Psoas muscle (tissue), 8 donors: ENCODE results near the gene TSPYL6. TPM values are rescaled to one million over a fixed set of nuclear protein-coding genes. Genes with fewer than 3 reads are reported as not detected.
A peak's percentile ranks its signal among the peaks of the same experiment; 100 is the strongest.

Source experiments
- ATAC-seq, 4 donors: fragments of 200-7000 bp; cut with Tn5 transposase; one replicate each; pipeline ENCODE4 v1.9.1; 2020; ENCODE audit warnings: moderate library complexity in 3 of 4, mild to moderate bottlenecking in 2 of 4
- DNase-seq, 2 donors: peaks; one replicate each; pipeline ENCODE4 v3.0.0-alpha.2; 2020
- H3K27ac ChIP-seq: fragments of 200-600 bp; one replicate; pipeline ENCODE4 v1.8.0; 2022
- H3K27me3 ChIP-seq, 3 donors: fragments of 200-600 bp in 1 of 3; one replicate each; pipeline versions ENCODE4 v1.6.1 to v1.8.0; 2013 to 2022; ENCODE audit warnings: low read length in 2 of 3, mild to moderate bottlenecking in 2 of 3, moderate library complexity in 1 of 3; ENCODE audit not compliant: insufficient read depth in 3 of 3
- H3K36me3 ChIP-seq, 2 donors: fragments of 200-600 bp in 1 of 2; one replicate each; pipeline versions ENCODE4 v1.6.1 to v1.8.0; 2013 to 2022; ENCODE audit warnings: low read depth in 1 of 2, mild to moderate bottlenecking in 1 of 2, moderate library complexity in 1 of 2; ENCODE audit not compliant: insufficient read depth in 1 of 2
- H3K4me1 ChIP-seq: fragments of 200-600 bp; one replicate; pipeline ENCODE4 v1.8.0; 2022
- H3K4me3 ChIP-seq: fragments of 200-600 bp; one replicate; pipeline ENCODE4 v1.8.0; 2022; ENCODE audit warnings: mild to moderate bottlenecking
- H3K9me3 ChIP-seq: fragments of 200-600 bp; one replicate; pipeline ENCODE4 v1.8.0; 2022
- CTCF ChIP-seq: fragments of 200-600 bp; IDR thresholded peaks from one replicate; pipeline ENCODE4 v1.8.0; 2022; ENCODE audit warnings: antibody characterized with exemption
- WGBS, 3 donors: extraction: QIAGEN DNeasy Blood & Tissue Kit; methylation state at CpG; one replicate each; pipeline versions ENCODE4 v1.1.6 to v1.1.7; 2013; 5-methylcytosine and 5-hydroxymethylcytosine counted together
- intact Hi-C, 2 donors: fragments of 100-400 bp; cut with DNase I; formaldehyde crosslinking; loops; one replicate each; pipeline versions ENCODE4 v1.11.0 to v1.14.2; 2022
- polyA plus RNA-seq, 3 donors: library from polyadenylated mRNA; stranded (reverse); fragments of 200-250 nt; gene quantifications; one replicate each; pipeline ENCODE4 v1.2.3, GENCODE V29; 2013
- total RNA-seq, 4 donors: library from RNA; stranded (reverse); fragmentation: NEBNext Ultra II Directional in 2 of 4; extraction: Animal tissue kit (Norgen Biotek cat#: 25700) in 2 of 4; gene quantifications; one replicate each; pipeline versions ENCODE4 v1.2.1 to v1.2.4, GENCODE V29; 2021 to 2023
- donor health status: healthy with polysubstance abuse.
- donor health status: DM: no; HTN: no; CAD: no; lungs with moderate emphysema.
- donor health status: Bipolar disorder and iron deficiency.
- donor health status: healthy.
- donor health status: DM: yes; HTN: yes; CAD: no.
- donor health status: DM: no; HTN: no; CAD: no.
- donor health status: DM: no; HTN: no; CAD: no.
- donor health status: DM: yes; HTN: yes; CAD: no.

The TSPYL6 gene
- total and polyA plus RNA-seq, 7 donors: 0.05 TPM; not detected in 6

GRCh38 chr2:54290356-54291025, 34.5 kb upstream of the TSPYL6 start:
- TF ChIP-seq CTCF: no peak
- ATAC-seq: no peak
- no peak overlapping the region for H3K27ac ChIP-seq
- no peaks in the 10 kb centered on the region for H3K27me3 ChIP-seq
- H3K4me1 ChIP-seq: peaks cover 4% of the 10 kb centered on the region
- WGBS, 3 donors: 60 to 69% (median 64%) methylated on average over 9 of the region's 9 CpGs
- no peaks in the 10 kb centered on the region for H3K36me3 ChIP-seq
- no peak for DNase-seq
- no peak overlapping the region for H3K4me3 ChIP-seq
- intact Hi-C loops: no loop called here
- H3K9me3 ChIP-seq: no peaks in the 10 kb centered on the region

GRCh38 chr2:54289917-54290316, 33.9 kb upstream of the TSPYL6 start:
- no peak for ATAC-seq
- 86 to 90% (median 89%) methylated on average over 23 of the region's 23 CpGs for WGBS, 3 donors
- DNase-seq: no peak
- Histone ChIP-seq H3K27ac (no peak overlapping the region), H3K9me3 (no peaks in the 10 kb centered on the region), H3K4me3 (no peak overlapping the region), H3K27me3 (no peaks in the 10 kb centered on the region), H3K36me3 (no peaks in the 10 kb centered on the region), H3K4me1 (peaks cover 4% of the 10 kb centered on the region)
- intact Hi-C loops: no loop called here
- no peak for TF ChIP-seq CTCF

- H3K27ac ChIP-seq: no peak overlapping the region
- peak in 1 of 2 donors; percentile 26 for DNase-seq
- 26 to 52% (median 36%) methylated on average over 2 of the region's 2 CpGs for WGBS, 3 donors
- H3K9me3 ChIP-seq: no peaks in the 10 kb centered on the region
- peaks cover 4% of the 10 kb centered on the region for H3K4me1 ChIP-seq
- no peaks in the 10 kb centered on the region for H3K27me3 ChIP-seq
- H3K4me3 ChIP-seq: no peak overlapping the region
- no peaks in the 10 kb centered on the region for H3K36me3 ChIP-seq
- intact Hi-C loops: no loop called here
- peak; percentile 69 to 92 (median 86) for ATAC-seq
- TF ChIP-seq CTCF: no peak
Measured at GRCh38 chr2:54287532-54287931, 31.5 kb upstream of the TSPYL6 start.

GRCh38 chr2:54285451-54285850, 29.4 kb upstream of the TSPYL6 start:
- no peak for TF ChIP-seq CTCF
- no peak for DNase-seq

GRCh38 chr2:54284826-54285225, 28.8 kb upstream of the TSPYL6 start:
- 89 to 92% (median 91%) methylated on average over 3 of the region's 3 CpGs for WGBS, 3 donors
- Histone ChIP-seq H3K4me3 (no peak overlapping the region), H3K9me3 (no peaks in the 10 kb centered on the region), H3K4me1 (peaks cover 4% of the 10 kb centered on the region), H3K27ac (no peak overlapping the region), H3K36me3 (no peaks in the 10 kb centered on the region), H3K27me3 (no peaks in the 10 kb centered on the region)
- intact Hi-C loops: no loop called here
- no peak for DNase-seq
- ATAC-seq: no peak
- no peak for TF ChIP-seq CTCF

More at GRCh38 chr2:54285451-54285850, 29.4 kb upstream of the TSPYL6 start:
- Histone ChIP-seq H3K4me3 (no peak overlapping the region), H3K27me3 (no peaks in the 10 kb centered on the region), H3K4me1 (peaks cover 4% of the 10 kb centered on the region), H3K9me3 (no peaks in the 10 kb centered on the region), H3K36me3 (no peaks in the 10 kb centered on the region), H3K27ac (no peak overlapping the region)
- intact Hi-C loops: no loop called here
- 86 to 100% (median 98%) methylated on average over 1 of the region's 1 CpG for WGBS, 3 donors
- ATAC-seq: no peak
